Stimulated activated CD4-positive, alpha-beta T cell treated with anti-CD3 and anti-CD28 coated beads, Interleukin-2, amount 100 ng/mL, for 48 hours (primary cell): ENCODE measurements around the gene ARHGAP22.

ENCODE experiments used
- DNase-seq, 2 donors: peaks; one replicate each; pipeline ENCODE4 v3.0.0-alpha.2; 2020

ARHGAP22 gene

DNA sequence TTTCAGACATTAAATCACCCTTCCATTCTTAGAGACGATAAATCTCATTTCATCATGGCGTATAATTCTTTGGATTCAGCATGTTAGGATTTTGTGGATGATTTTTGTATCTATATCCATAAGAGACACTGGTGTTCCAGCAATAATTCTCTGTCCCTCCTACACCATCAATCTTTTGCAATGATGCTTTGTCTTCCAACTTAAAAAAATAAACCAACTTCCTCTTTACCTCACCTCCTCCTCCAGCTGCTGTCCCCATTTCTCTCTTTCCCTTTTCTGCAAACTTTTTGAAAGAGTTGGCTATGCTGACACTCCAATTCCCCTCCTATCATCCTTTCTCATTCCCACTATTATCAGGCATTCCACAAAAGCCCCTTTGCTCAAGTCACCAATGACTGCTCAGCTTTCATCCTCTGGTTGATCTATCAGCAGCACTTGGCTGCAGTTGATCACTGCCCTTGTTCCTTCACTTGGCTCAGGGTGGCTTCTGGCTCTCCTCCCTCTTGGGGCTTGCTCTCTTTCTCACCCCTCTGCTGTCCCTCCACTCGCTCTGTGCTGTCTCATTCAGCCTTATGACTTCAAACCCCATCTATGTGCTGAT lies 130.0 kb downstream of the ARHGAP22 start:
- DNase-seq, result no peak

DNA sequence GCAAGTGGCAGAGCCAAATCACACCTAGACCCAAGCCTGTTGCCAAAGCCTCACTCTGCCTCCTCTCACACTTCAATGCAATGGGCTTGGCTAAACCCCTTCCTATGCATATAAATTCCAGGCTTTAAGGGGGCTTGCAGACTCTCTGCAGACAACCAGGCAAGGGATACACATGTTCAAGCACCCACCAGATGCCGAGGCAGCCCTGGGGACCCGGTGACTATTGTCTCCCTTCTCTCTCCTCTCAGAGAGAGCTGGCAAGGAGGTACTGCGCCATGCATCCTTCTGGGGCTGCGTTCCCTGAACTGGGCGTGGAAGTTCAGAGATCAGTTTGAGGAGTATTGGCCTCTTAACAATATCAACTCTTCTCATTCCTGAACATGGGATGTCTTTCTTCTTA lies 131.2 kb downstream of the ARHGAP22 start:
- DNase-seq, result no peak

DNA sequence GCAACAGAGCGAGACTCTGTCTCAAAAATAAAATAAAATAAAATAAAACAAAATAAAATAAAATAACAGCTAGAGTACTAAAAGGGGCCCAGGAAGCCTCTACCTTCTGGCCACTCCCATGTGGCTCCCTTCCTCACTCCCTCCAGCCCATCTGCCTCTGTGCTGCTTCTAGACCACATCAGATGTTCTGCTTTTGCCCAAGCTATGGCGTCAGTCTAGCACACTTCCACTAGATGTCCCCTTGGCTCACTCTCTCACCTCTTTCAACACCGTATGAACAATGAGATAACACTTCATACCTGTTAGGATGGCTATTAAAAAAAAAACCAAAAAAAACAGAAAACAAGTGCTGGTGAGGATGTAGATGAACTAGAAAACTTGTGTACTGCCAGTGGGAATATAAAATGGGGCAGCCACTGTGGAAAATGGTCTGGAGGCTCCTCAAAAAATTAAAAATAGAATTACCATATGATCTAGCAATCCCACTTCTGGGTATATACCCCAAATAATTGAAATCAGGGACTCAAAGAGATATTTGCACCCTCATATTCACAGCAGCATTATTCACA lies 132.3 kb downstream of the ARHGAP22 start:
- no peak for DNase-seq

DNA sequence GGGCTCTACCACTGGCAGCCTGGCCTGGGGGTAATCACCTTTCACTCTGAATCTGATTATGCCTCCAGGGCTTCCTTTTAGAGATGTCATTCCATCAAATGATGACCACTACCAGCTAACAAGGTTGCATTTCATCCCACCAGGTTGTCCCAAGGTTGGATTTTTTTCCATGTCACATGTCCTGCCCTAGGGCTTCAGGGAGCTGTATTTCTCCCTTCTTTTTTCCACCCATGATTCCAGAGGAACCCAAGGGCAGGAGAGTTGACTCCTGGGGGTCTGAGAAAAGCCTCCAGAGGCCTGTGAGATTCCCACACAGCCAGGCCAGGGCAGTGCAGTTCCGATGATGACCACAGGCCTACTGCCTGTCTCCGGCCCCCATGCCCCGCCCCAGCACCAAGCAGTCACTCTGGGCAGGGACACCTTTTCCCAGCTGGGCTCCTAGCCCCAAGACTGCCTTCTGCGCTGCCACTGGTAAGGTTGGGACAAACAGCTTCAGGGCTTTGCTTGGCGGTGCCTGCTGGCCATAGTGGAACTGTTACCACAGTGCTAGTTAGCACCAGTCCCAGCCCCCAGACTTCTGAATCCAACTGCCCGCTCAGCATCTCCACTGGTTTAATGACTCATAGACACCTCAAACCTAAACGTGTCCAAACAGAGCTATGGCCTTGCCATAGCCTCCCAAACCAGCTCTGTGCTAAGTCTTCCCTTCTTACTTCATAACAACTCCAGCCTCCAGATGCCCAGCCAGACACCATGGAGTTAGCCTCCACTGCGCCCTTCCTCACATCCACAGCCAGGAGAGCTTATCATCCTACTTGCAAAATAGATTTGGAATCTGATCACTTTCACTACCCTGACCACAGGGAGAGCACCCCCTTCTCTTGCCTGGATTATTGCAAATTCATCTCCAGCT lies 133.7 kb downstream of the ARHGAP22 start:
- no peak for DNase-seq

DNA sequence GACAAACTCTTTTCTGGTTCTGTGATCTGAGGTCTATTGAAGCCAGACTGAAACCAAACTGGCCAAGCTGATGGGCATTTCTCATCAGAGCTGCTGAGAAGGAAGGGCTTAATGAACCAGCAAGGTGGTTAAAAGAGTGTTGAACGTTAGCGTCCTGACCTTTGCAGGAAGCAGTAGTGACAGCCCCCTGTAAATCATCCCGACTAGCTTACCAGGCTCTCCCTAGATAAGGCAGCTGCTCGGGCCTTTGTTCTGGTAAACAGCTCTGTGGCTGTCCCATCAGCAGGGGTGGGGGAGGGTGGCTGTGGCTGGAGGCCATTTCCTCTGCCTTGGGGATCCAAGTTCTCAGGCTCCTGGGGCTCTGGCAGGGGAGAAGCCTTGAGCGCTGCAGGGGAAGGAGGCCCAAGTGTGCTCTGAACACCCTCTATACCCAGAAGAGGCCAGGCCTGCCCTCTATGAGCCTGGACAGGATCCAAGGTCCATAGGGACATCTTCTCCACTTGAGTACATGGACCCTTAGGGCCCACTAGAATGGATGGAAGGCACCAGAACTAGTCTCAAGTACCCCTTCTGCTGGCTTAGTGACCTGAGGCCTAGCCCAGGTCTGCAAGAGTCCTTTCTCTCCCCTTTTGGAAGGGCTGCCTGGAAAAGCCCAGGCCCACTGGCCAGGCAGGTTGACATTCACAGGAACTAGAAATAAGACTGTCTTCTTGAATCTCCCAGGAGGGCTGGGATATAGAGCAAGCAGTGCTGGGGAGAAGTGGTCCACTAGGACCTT lies 134.6 kb downstream of the ARHGAP22 start:
- no peak for DNase-seq

DNA sequence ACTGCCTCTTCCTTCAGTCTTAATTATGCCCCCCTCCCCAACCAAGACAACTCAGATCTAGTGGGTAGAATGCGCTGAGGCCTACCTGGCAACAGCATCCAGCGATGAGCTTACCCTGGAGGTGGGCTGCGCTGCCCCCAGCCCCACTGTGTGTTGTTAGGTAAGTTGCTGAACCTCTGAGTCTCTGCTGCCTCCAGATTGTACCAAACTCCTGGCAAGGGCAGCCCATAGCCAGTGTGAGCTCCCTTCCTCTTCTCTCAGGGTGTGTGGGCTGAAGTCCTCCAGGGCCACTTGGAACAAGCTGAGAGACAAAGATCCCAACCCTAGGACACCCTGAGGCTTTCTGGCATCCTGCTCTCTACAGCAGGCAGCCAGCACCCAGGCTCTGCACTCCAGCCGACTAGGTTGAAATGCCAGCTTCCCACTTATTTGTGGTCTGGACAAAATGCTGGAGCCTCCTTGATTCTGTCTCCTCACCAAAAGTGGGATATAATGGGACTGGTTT lies 135.3 kb downstream of the ARHGAP22 start:
- no peak for DNase-seq

DNA sequence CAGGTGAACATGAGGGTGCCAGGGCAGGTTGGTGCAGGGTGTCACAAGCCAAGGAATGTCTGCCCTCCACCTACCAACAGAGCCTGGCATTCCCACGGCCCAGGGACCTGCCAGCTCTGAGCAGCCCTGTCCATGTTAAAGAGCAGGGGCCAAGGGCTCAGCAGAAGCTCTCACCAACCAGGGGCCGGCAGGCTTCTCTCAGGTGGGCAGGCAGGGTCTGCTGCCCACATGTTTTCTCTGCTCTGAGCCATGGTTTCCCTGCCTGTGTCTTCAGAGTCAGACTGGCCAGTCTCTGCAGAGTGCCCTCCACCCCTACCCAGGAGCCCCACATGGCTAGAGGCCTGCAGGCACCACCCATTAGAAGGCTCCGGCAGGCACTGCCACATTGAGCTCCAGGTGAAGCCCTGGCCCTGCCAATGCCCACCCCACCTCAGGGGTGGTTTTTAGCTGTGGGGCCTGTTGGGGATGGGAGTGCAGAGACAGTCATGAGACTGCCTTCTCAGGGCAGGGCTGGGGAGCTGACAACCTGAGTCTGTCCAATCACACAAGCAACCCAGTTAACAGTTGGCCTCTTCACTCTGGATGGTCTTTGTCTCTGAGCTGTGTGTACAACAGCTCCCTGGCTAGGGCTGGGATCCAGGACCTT lies 135.9 kb downstream of the ARHGAP22 start:
- DNase-seq, result no peak

DNA sequence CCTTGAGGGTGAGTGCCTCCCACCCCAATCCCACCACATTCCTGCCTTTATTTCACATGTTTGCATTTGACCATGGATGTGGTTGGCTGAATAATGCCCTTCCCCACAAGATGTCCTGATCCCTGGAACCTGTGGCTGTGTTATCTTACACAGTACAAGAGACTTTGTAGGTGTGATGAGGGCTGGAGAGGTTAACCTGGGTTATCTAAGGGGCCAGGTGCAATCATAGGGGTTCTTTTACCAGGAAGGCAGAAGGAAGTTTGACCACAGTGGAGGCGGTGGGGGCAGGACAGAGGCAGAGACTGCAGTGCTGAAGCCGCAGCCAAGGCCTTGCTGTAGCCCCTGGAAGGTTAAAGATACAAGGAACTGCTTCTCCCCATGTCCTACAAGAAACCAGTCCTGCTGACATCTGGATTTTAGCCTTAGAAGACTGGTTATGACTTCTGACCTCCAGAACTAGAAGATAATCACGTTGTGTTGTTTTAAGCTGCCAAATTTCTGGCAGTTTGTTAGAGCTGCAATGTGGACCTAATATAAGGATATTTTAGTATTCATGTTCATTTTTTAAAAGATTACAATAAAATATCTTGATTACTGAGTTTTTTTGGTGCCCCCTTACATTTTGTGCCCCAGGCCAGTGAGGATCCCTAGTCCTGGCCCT lies 136.6 kb downstream of the ARHGAP22 start:
- DNase-seq, result no peak

DNA sequence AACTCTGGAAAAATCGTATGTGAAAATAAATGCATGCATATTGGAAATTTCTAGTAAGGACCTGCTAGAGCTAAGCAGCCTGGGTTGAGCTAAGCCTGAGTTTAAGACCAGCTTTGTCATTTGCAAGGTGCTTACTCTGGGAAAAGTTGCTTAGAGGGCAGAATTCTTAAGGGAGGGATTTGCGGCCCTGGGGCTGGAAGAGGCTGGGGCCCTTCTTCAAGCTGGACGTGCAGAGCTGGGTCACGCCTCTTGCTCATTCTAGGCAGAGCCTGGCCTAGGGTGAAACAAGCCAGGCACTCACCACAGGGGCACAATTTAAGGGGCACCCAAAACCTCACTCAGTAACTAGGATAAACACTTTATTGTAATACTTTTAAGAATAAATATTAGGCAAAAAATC lies 137.2 kb downstream of the ARHGAP22 start:
- DNase-seq, result no peak

DNA sequence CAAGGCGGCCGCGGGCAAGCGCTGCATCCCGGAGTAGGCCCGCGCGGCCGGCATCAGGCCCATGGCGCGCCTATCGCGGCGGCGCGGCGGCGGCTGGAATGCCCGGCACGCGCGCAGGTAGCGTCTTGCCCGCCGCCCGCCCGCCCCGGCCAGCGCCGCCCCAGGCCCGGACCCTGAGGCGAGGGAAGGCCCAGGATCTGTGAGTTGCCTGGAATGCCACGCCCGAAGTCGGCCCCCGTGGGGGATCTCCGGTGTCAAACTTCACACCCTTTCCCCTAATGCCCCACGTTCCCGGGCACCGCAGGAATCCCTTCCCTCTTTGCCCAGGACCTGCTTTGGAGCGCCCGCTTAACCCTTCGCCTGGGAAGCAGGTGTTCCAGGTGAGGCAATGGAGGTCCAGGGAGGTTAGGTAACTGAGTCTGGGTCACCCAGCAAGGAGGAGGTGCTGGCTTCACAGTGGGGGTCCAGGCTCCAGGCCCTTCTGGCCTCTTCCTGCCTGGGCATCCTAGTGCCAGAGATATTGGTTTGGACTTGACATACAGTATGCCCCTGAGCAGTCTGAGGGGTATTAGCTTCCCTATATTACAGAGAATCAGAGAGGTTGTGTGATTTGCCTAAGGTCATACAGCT lies 138.1 kb downstream of the ARHGAP22 start:
- DNase-seq, result no peak

DNA sequence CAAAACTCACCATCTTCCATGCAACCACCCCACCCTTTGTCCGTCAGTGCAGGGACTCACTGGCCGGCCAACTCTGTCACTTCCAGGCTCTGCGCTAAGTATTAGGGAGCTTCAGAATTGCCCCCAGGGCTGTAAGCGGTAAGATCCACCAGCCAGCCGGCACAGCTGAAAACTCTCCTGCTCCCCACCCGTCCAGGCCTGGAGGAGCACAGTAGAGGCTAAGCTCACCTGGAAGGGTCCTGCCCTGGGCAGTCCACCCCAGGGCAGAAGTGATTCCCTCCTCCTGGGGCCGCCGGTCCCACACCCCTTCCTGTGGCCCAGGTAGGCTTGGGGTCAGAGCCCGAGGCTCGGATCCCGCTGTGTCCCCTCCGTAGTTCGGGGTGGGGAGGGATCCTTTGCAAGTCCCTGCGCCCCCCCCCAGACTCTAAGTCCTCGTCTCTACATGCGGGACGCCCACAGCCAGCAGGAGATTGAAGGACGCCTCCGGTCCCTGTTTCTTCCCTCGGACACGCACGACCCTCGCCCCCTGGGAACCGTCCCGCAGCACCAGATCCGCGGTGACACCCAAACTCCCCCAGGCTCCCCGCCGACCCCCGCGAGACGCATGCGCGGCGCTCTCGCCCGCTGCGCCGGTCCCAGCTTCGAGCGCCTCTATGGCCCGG lies 138.9 kb downstream of the ARHGAP22 start:
- DNase-seq, result no peak

DNA sequence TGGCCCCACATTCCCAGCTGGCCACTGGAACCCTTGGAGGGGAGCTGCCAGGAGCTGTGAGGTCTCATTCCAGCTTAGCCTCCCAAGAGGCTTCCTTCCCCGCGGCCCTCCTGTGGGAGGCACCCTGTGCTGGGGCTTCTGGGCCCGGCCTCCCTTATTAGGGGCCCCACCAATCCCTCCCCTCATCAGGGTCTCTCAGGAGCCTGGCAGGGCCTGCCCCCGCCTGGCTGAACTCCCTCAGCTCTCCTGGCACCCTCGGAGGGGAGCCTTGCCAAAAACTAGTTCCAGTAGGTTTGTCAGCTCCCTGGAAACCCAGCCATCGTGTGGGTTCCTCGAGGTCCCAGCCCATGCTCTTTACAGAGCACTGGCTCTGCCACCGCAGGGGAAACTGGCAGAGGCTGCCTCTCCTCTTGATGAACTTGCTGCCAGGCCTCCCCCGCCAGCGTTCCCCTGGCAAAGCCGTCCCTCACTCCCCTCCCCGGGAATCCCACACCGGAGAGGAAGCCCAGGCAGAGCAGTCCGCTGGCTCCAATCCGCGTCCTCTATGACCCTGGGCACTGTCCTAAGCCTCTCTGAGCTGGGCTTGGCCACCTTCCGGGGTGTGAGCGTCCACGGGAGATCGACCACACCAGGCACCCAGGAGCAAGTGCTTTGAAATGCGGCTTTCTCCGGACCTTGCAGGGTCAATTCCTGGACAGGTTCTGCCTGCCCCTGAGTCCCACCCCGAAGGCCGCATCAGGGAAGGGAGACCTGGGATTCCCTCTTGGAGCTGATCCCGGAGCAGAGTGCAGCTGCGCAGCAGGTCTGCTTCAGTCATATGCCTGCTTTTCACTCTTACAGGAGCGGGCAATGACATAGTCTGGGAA lies 139.8 kb downstream of the ARHGAP22 start:
- no peak for DNase-seq

DNA sequence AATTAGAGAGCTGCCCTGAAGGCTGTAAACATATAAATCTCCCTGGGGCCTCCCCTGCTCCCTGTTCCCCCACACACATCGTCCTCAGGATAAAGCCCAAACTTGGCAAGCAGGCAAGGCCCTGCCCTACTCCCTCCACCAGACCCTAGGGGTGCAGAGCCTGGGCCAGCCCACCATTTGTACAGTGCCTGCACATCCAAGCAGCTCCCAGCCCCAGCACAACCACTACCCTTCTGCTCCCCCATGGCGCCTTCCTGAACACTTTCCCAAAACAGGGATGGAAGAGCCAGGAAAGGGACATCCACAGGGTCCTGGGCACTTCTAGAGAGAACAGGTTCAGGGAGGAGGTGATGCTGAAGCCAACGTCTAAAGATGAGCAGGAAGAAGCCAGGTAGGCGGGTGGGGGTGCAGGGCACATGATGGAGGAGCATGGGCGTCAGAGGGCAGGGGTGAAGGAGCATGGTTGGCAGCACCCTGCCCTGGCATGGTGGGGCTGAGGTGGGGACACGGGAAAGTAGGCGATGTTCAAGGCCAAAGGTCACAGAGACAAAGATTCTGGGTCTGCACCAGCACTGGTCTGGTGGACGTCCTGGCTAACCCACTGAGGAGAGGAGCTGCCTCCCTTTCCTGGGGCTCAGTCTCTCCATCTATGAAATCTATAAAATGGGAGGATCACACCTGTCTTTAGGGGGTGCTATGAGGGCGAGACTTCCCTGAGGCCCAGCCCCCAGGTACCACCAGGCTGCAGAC lies 140.6 kb downstream of the ARHGAP22 start:
- DNase-seq, result no peak

DNA sequence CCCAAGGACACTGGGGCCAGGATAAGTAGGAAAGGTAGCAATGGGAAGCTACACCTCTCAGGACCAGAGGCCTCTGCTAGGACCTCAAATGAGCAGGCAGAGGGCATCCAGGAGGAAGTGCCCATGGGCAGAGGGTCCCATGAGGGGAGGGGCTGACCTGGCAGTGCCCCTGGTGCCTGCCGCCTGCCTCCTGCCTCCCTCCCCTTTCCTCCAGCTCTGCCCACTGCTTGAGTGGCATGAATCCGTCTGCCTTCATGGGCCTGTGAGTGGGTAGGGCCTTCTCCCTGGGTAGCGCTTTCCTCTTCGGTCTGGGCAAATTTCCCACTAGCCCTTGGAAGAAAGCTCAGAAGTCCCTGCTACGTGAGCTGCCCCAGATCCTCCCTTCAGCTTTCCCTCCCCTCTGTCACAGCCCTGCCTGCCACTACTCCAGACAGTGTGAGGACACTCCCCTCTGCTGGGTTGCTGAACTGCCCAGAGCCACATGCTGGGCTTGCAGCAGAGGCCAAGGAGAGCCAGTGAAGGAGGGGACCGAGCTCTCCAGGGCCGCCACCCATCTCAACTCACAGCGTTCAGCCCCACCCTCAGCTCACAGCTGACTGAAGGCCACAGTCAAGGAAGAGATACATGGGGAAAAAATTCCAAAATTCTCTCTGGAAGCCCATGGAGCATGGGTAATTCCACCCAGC lies 141.4 kb downstream of the ARHGAP22 start:
- no peak for DNase-seq

DNA sequence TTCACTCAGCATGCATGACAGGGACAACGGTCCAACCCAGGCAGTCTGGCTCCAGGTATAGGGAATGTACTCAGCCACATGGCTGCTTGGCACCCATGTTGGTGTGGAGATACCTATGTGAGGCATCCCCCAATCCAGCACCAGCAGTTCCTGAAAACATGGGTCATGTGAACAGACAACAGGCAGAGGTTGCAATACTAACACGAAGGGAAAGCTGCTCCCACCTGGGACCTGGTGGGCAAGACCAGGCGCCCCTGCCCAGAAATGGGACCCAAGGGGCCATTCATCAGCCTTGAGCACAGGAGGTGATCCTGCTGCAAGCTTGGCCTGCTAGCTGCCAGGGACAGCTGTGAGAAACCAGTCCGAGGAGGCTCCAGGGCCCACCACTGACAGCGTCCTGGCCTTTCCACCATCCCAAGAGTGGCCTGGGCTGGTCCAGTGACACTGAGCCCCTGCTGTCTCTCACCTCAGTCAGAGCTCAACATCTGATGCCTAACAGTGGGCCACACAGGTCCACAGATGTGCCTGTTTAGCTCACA lies 142.3 kb downstream of the ARHGAP22 start:
- DNase-seq, result no peak

DNA sequence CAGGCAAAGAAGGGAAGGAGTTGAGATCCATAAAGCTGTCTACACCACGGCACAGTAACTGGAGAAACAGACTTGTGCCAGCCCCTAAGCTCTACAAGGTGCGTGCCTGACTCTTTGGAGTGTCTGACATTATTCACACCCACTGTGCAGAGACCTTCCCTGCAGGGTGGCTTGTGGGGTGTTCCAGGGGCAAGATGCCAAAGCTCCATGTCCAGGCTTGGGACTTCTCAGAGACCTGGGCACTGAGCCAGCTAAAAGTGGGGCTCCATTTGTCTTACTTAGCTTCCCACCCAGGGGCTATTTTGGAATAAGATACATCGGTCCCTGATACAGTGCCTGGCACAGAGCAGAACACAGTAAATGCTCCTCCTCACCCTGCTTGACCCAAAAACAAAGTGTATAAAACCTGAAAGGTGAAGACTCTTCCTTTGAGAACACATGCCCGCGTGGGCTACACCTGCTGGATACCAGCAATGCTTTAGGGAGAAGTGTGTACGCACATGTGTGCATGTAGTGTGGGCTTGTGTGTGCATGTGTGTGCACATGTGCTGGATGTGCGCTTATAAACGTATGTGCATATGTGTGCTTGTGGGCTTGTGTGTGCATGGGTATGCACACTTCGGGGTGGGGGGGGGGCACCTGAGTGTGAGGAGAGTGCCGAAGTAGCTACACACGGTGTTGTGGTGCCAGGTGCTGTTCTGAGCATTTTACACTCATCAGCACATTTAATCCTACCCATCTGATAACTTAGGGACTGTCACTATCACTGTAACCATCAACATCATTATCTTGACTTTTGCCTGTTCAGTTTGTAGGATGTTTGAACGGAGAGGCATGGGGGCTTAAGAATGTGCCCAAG lies 143.0 kb downstream of the ARHGAP22 start:
- DNase-seq, result no peak

DNA sequence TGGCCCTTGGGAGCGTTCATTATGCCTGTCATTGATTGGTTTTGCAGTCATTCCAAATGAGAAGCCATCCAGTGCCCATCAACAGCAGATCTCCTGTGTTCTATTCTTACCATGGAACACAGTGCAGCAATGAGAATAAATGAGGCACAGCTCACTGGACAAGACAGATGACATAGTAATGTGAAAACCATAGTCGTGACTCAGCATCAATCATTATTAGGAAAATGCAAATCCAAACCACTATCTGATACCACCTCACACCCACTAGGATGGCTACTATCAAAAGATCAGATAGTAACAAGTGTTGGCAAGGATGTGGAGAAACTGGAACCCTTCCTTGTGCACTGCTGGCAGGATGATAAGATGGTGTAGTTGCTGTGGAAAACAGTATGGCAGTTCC lies 144.7 kb downstream of the ARHGAP22 start:
- no peak for DNase-seq
